Activated T-helper 17 cell treated with anti-CD3 and anti-CD28 coated beads, Interleukin-2, amount 50 U/mL, for 72 hours (primary cell): Measurements from ENCODE around the gene PNPO. TPM values are rescaled to one million over a fixed set of nuclear protein-coding genes. Genes with fewer than 3 reads are reported as not detected.

Experiments used
- ATAC-seq: fragments of 150-1000 bp; cut with Tn5 transposase; replicated peaks from 2 replicates; pipeline ENCODE4 v1.10.0; 2021; ENCODE audit warnings: mild to moderate bottlenecking, moderate library complexity
- H3K27ac Mint-ChIP-seq: one replicate; pipeline ENCODE4 v1.8.0; 2022; ENCODE audit warnings: mixed read lengths
- H3K27me3 Mint-ChIP-seq: one replicate; pipeline ENCODE4 v1.8.0; 2022; ENCODE audit warnings: mixed read lengths
- H3K36me3 Mint-ChIP-seq: one replicate; pipeline ENCODE4 v1.8.0; 2022; ENCODE audit warnings: low read depth, mild to moderate bottlenecking, mixed read lengths
- H3K4me1 Mint-ChIP-seq: one replicate; pipeline ENCODE4 v1.8.0; 2022; ENCODE audit warnings: mixed read lengths
- H3K4me3 Mint-ChIP-seq: one replicate; pipeline ENCODE4 v1.8.0; 2022; ENCODE audit warnings: mild to moderate bottlenecking, mixed read lengths
- H3K9me3 Mint-ChIP-seq: one replicate; pipeline ENCODE4 v1.8.0; 2022; ENCODE audit warnings: mixed read lengths
- total RNA-seq, 2 donors: library from RNA; stranded (reverse); gene quantifications; one replicate each; pipeline ENCODE4 v1.2.3, GENCODE V29; 2022

Gene PNPO
- total RNA-seq, result 10 to 100 TPM; 18.0 to 33.7 TPM

GRCh38 chr17:47941246-47942095, at the start of gene PNPO:
Gene PNPO (plus strand): TSS chr17:47941571. CDS start chr17:47941676, 105 bp downstream.
- Mint-ChIP-seq H3K36me3 (peaks cover 21% of the 10 kb centered on the region), H3K27me3 (no peaks in the 10 kb centered on the region), H3K27ac (peak within 1 kb of the TSS; percentile 54), H3K9me3 (peaks cover 3% of the 10 kb centered on the region), H3K4me3 (peak within 1 kb of the TSS; percentile 73), H3K4me1 (peaks cover 21% of the 10 kb centered on the region)
- ATAC-seq, result peak; percentile 99

GRCh38 chr17:47894498-47895346, 46.6 kb upstream of the PNPO start:
- H3K4me1 Mint-ChIP-seq, result peaks cover 21% of the 10 kb centered on the region
- H3K9me3 Mint-ChIP-seq, result no peaks in the 10 kb centered on the region
- H3K27me3 Mint-ChIP-seq, result no peaks in the 10 kb centered on the region
- H3K27ac Mint-ChIP-seq, result peak overlapping the region; percentile 98
- H3K4me3 Mint-ChIP-seq, result peak overlapping the region; percentile 98
- H3K36me3 Mint-ChIP-seq, result peaks cover 35% of the 10 kb centered on the region
- no peak for ATAC-seq

GRCh38 chr17:47895347-47895855, 46.0 kb upstream of the PNPO start:
- no peak for ATAC-seq
- Mint-ChIP-seq H3K27ac (peak overlapping the region; percentile 98), H3K27me3 (no peaks in the 10 kb centered on the region), H3K4me1 (peaks cover 21% of the 10 kb centered on the region), H3K4me3 (peak overlapping the region; percentile 98), H3K36me3 (peaks cover 41% of the 10 kb centered on the region), H3K9me3 (no peaks in the 10 kb centered on the region)

GRCh38 chr17:47895856-47896671, 45.3 kb upstream of the PNPO start, which contains the start of gene SP2:
Gene SP2 (plus strand): TSS chr17:47896236. CDS start chr17:47896287, 51 bp downstream.
- ATAC-seq, result peak; percentile 92
- Mint-ChIP-seq H3K36me3 (peaks cover 45% of the 10 kb centered on the region), H3K4me3 (peak within 1 kb of the TSS; percentile 98), H3K27ac (peak within 1 kb of the TSS; percentile 98), H3K27me3 (no peaks in the 10 kb centered on the region), H3K9me3 (no peaks in the 10 kb centered on the region), H3K4me1 (peaks cover 21% of the 10 kb centered on the region)

- ATAC-seq, result no peak
- Mint-ChIP-seq H3K36me3 (peaks cover 46% of the 10 kb centered on the region), H3K27ac (peak overlapping the region; percentile 98), H3K9me3 (no peaks in the 10 kb centered on the region), H3K4me3 (peak overlapping the region; percentile 98), H3K27me3 (no peaks in the 10 kb centered on the region), H3K4me1 (peaks cover 24% of the 10 kb centered on the region)
These were observed 44.5 kb upstream of the PNPO start for GRCh38 chr17:47896672-47897490.

- H3K4me3 Mint-ChIP-seq, result peak overlapping the region; percentile 98
- ATAC-seq, result no peak
- H3K27me3 Mint-ChIP-seq, result no peaks in the 10 kb centered on the region
- H3K27ac Mint-ChIP-seq, result peak overlapping the region; percentile 98
- peaks cover 31% of the 10 kb centered on the region for H3K4me1 Mint-ChIP-seq
- peaks cover 53% of the 10 kb centered on the region for H3K36me3 Mint-ChIP-seq
- H3K9me3 Mint-ChIP-seq, result no peaks in the 10 kb centered on the region
These were observed 43.8 kb upstream of the PNPO start for GRCh38 chr17:47897561-47897960.

GRCh38 chr17:47898241-47898640, 43.1 kb upstream of the PNPO start:
- Mint-ChIP-seq H3K4me1 (peaks cover 31% of the 10 kb centered on the region), H3K27me3 (no peaks in the 10 kb centered on the region), H3K36me3 (peaks cover 58% of the 10 kb centered on the region), H3K27ac (no peak overlapping the region), H3K9me3 (no peaks in the 10 kb centered on the region), H3K4me3 (peak overlapping the region; percentile 98)
- ATAC-seq, result no peak

GRCh38 chr17:47899643-47900042, 41.7 kb upstream of the PNPO start:
- Mint-ChIP-seq H3K4me1 (peaks cover 29% of the 10 kb centered on the region), H3K9me3 (no peaks in the 10 kb centered on the region), H3K27ac (no peak overlapping the region), H3K27me3 (no peaks in the 10 kb centered on the region), H3K4me3 (no peak overlapping the region), H3K36me3 (peaks cover 70% of the 10 kb centered on the region)
- no peak for ATAC-seq

GRCh38 chr17:47901423-47901822, 39.9 kb upstream of the PNPO start:
- peaks cover 37% of the 10 kb centered on the region for H3K4me1 Mint-ChIP-seq
- no peaks in the 10 kb centered on the region for H3K27me3 Mint-ChIP-seq
- ATAC-seq, result no peak
- no peak overlapping the region for H3K4me3 Mint-ChIP-seq
- peaks cover 62% of the 10 kb centered on the region for H3K36me3 Mint-ChIP-seq
- peak overlapping the region; percentile 63 for H3K27ac Mint-ChIP-seq
- H3K9me3 Mint-ChIP-seq, result no peaks in the 10 kb centered on the region

- Mint-ChIP-seq H3K9me3 (no peaks in the 10 kb centered on the region), H3K27ac (peak overlapping the region; percentile 63), H3K36me3 (peaks cover 58% of the 10 kb centered on the region), H3K27me3 (no peaks in the 10 kb centered on the region), H3K4me3 (no peak overlapping the region), H3K4me1 (peaks cover 37% of the 10 kb centered on the region)
- no peak for ATAC-seq
These were observed 39.2 kb upstream of the PNPO start for GRCh38 chr17:47902039-47902744.

GRCh38 chr17:47905221-47905733, 36.1 kb upstream of the PNPO start:
- no peaks in the 10 kb centered on the region for H3K27me3 Mint-ChIP-seq
- H3K9me3 Mint-ChIP-seq, result no peaks in the 10 kb centered on the region
- H3K36me3 Mint-ChIP-seq, result peaks cover 42% of the 10 kb centered on the region
- peak overlapping the region; percentile 7 for H3K27ac Mint-ChIP-seq
- no peak overlapping the region for H3K4me3 Mint-ChIP-seq
- no peak for ATAC-seq
- peaks cover 27% of the 10 kb centered on the region for H3K4me1 Mint-ChIP-seq

- Mint-ChIP-seq H3K36me3 (peaks cover 37% of the 10 kb centered on the region), H3K4me3 (no peak overlapping the region), H3K4me1 (peaks cover 27% of the 10 kb centered on the region), H3K27me3 (no peaks in the 10 kb centered on the region), H3K9me3 (no peaks in the 10 kb centered on the region), H3K27ac (peak overlapping the region; percentile 7)
- ATAC-seq, result no peak
These were observed 34.9 kb upstream of the PNPO start for GRCh38 chr17:47906443-47906842.
